WTC11 (cell line): ENCODE results near the gene PSMG2. TPM values are rescaled to one million over a fixed set of nuclear protein-coding genes. Genes with fewer than 3 reads are reported as not detected.

Experiments
- ATAC-seq: fragments of 200-7000 bp; cut with Tn5 transposase; 2 replicates; pipeline ENCODE4 v1.10.0; 2021; ENCODE audit warnings: mild to moderate bottlenecking, moderate library complexity
- CTCF ChIA-PET: fragments of 300-600 bp; sonication (Branson Sonifier 250); formaldehyde crosslinking; loops from one replicate; lab custom pipeline; 2021; ENCODE audit warnings: antibody characterized with exemption; lab: Charles Lee
- POLR2A ChIA-PET: fragments of 350-600 bp; sonication (Branson Sonifier 250); formaldehyde crosslinking; loops from one replicate; lab custom pipeline; 2021; ENCODE audit warnings: antibody characterized with exemption; lab: Charles Lee
- DNase-seq: peaks from one replicate; pipeline ENCODE4 v3.0.0; 2021; ENCODE audit warnings: low spot score
- H3K27ac Mint-ChIP-seq: 2 replicates; pipeline ENCODE4 v1.8.0; 2021; ENCODE audit warnings: mixed read lengths
- H3K27me3 Mint-ChIP-seq: 2 replicates; pipeline ENCODE4 v1.8.0; 2021; ENCODE audit warnings: low read depth, mild to moderate bottlenecking, moderate library complexity, mixed read lengths
- H3K36me3 Mint-ChIP-seq: 2 replicates; pipeline ENCODE4 v1.8.0; 2021; ENCODE audit warnings: mixed read lengths
- H3K4me1 Mint-ChIP-seq: 2 replicates; pipeline ENCODE4 v1.8.0; 2022; ENCODE audit warnings: mixed read lengths
- H3K4me3 Mint-ChIP-seq: 2 replicates; pipeline ENCODE4 v1.8.0; 2021; ENCODE audit warnings: mild to moderate bottlenecking, moderate library complexity, mixed read lengths
- H3K9me3 Mint-ChIP-seq: 2 replicates; pipeline ENCODE4 v1.8.0; 2021; ENCODE audit warnings: mixed read lengths
- E2F5 ChIP-seq: sonication (generic); formaldehyde crosslinking; IDR thresholded peaks from 2 replicates; pipeline ENCODE4 v1.8.1; 2022; ENCODE audit warnings: mild to moderate bottlenecking, moderate library complexity, missing genetic modification reagents
- NFATC4 ChIP-seq: fragments of 250-450 bp; sonication (Bioruptor Pico); IDR thresholded peaks from 2 replicates; pipeline ENCODE4 v1.9.0; 2021; ENCODE audit warnings: mild to moderate bottlenecking
- PRRX2 ChIP-seq: fragments of 250-450 bp; sonication (Bioruptor Pico); IDR thresholded peaks from 2 replicates; pipeline ENCODE4 v1.8.0; 2021; ENCODE audit warnings: mild to moderate bottlenecking
- SMAD3 ChIP-seq: sonication (generic); formaldehyde crosslinking; IDR thresholded peaks from 2 replicates; pipeline ENCODE4 v1.8.0; 2022; ENCODE audit warnings: missing genetic modification reagents, mild to moderate bottlenecking, borderline replicate concordance
- SMAD4 ChIP-seq: sonication (generic); formaldehyde crosslinking; IDR thresholded peaks from 2 replicates; pipeline ENCODE4 v1.8.0; 2022; ENCODE audit warnings: mild to moderate bottlenecking, missing genetic modification reagents
- TCF7 ChIP-seq: sonication (generic); formaldehyde crosslinking; IDR thresholded peaks from 2 replicates; pipeline ENCODE4 v1.8.0; 2022; ENCODE audit warnings: mild to moderate bottlenecking, low read depth, missing genetic modification reagents, moderate library complexity
- ZNF121 ChIP-seq: sonication (generic); formaldehyde crosslinking; IDR thresholded peaks from 2 replicates; pipeline ENCODE4 v1.8.0; 2023; ENCODE audit warnings: missing genetic modification reagents
- ZNF396 ChIP-seq: fragments of 250-450 bp; sonication (Bioruptor Pico); IDR thresholded peaks from 2 replicates; pipeline ENCODE4 v1.8.0; 2021; ENCODE audit warnings: mild to moderate bottlenecking, moderate library complexity, borderline replicate concordance
- total RNA-seq: library from RNA; stranded (reverse); gene quantifications from 3 replicates; pipeline ENCODE4 v1.2.3, GENCODE V29; 2021
- TF ChIP-seq, protein P1 (sequence below): fragments of 250-450 bp; sonication (Bioruptor Pico); IDR thresholded peaks from 2 replicates; pipeline ENCODE4 v1.8.0; 2021; ENCODE audit warnings: mild to moderate bottlenecking
- TF ChIP-seq, protein P2 (sequence below): fragments of 250-450 bp; sonication (Bioruptor Pico); conservative IDR thresholded peaks from 2 replicates; pipeline ENCODE4 v1.9.0; 2021; ENCODE audit warnings: mild to moderate bottlenecking
- TF ChIP-seq, protein P3 (sequence below): sonication (generic); formaldehyde crosslinking; IDR thresholded peaks from 2 replicates; pipeline ENCODE4 v1.8.1; 2023; ENCODE audit warnings: mild to moderate bottlenecking, missing genetic modification reagents
- TF ChIP-seq, protein P4 (sequence below): sonication (generic); formaldehyde crosslinking; IDR thresholded peaks from 2 replicates; pipeline ENCODE4 v1.8.1; 2022; ENCODE audit warnings: low read depth, mild to moderate bottlenecking, moderate library complexity, missing genetic modification reagents, borderline replicate concordance
- TF ChIP-seq, protein P5 (sequence below): sonication (generic); formaldehyde crosslinking; IDR thresholded peaks from 2 replicates; pipeline ENCODE4 v1.8.1; 2022; ENCODE audit warnings: low read depth, missing genetic modification reagents, borderline replicate concordance
- TF ChIP-seq, protein P6 (sequence below): sonication (generic); formaldehyde crosslinking; IDR thresholded peaks from 2 replicates; pipeline ENCODE4 v1.8.0; 2023; ENCODE audit warnings: mild to moderate bottlenecking, missing genetic modification reagents
- TF ChIP-seq, protein P7 (sequence below): sonication (generic); formaldehyde crosslinking; IDR thresholded peaks from 2 replicates; pipeline ENCODE4 v1.8.1; 2023; ENCODE audit warnings: mild to moderate bottlenecking, missing genetic modification reagents, borderline replicate concordance

Gene PSMG2
- total RNA-seq, 1 experiment from 2014 or later = 78.9 TPM

DNA sequence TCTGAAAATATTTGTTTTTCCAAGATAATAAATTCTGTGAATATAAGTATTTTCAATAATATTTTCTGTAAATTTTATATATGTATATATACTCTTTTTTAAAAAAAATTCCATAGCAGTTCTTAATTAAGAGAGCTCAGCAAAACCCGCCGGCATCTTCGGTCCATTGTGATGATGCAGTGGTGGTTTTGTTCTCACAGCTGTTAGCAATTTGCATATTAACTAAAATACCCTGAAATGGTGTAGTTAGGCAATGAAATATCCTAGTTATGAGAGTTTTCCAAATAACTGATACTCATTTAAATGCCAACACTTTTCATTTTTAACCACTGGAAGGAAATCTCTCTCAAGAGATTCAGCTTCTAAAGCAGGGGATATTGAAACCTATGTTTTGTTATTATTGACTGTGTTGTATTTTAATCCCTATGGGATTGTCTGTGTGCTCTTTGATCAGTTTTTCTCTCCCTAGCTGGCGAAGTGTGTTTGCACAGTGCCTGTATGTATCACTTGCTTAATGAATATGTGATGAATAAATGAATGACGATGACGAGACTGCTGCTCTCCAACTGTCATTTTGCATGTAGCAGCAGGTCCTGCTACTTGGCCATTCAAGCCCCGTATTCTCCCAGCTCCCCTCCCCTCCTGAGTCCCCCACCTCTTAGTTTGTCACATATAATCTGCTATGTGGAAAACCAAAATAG lies 42.4 kb downstream of the PSMG2 start:
- DNase-seq (no peak), ATAC-seq (no peak)
- Mint-ChIP-seq H3K4me3 (no peak overlapping the region), H3K36me3 (no peaks in the 10 kb centered on the region), H3K4me1 (no peaks in the 10 kb centered on the region), H3K27ac (no peak overlapping the region), H3K27me3 (no peaks in the 10 kb centered on the region), H3K9me3 (peaks cover 3% of the 10 kb centered on the region; the same call in 1 of the 2 replicates)
- CTCF ChIA-PET = interaction anchor here (1.1 to 2.7 kb wide), 4 partner anchors 22 to 189 kb away, joined by 3 to 22 read pairs (median 8); no protein-coding TSS in a partner anchor
- POLR2A ChIA-PET = no interaction called here
- TF ChIP-seq, protein P1, sequence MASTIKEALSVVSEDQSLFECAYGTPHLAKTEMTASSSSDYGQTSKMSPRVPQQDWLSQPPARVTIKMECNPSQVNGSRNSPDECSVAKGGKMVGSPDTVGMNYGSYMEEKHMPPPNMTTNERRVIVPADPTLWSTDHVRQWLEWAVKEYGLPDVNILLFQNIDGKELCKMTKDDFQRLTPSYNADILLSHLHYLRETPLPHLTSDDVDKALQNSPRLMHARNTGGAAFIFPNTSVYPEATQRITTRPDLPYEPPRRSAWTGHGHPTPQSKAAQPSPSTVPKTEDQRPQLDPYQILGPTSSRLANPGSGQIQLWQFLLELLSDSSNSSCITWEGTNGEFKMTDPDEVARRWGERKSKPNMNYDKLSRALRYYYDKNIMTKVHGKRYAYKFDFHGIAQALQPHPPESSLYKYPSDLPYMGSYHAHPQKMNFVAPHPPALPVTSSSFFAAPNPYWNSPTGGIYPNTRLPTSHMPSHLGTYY (CRISPR knock-in tag) = no peak
- TF ChIP-seq, protein P2, sequence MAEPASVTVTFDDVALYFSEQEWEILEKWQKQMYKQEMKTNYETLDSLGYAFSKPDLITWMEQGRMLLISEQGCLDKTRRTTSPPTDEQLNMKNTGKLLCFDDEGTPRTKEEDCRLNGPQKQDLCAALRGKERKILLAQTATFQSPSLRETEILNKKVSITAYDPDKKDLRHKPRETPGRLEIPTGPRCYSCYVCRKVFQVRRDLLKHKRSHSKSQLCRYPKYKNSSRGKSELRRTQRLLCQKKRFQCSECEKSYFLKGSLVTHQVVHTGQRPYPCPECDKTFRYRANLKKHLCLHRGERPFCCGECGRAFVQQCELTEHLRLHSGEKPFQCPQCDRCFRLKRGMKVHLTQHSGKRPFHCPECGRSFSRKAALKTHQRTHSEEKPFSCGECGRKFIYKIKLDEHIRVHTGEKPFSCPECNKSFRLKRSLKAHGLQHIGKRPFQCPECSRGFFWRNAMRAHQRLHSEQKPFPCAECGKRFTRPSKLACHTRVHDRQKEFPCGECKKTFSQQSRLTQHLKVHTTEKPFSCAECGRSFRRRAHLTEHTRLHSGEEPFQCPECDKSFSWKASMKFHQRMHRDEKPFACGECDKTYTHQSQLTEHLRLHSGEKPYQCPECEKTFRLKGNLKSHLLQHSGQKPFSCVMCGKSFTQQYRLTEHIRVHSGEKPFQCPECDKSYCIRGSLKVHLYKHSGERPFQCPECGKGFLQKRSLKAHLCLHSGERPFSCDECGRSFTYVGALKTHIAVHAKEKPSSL (CRISPR knock-in tag) = no peak
- TF ChIP-seq PRRX2 (CRISPR knock-in tag) = no peak
- no peak for TF ChIP-seq SMAD4
- no peak for TF ChIP-seq ZNF396 (CRISPR knock-in tag)
- TF ChIP-seq NFATC4 (CRISPR knock-in tag) = no peak
- TF ChIP-seq, protein P3, sequence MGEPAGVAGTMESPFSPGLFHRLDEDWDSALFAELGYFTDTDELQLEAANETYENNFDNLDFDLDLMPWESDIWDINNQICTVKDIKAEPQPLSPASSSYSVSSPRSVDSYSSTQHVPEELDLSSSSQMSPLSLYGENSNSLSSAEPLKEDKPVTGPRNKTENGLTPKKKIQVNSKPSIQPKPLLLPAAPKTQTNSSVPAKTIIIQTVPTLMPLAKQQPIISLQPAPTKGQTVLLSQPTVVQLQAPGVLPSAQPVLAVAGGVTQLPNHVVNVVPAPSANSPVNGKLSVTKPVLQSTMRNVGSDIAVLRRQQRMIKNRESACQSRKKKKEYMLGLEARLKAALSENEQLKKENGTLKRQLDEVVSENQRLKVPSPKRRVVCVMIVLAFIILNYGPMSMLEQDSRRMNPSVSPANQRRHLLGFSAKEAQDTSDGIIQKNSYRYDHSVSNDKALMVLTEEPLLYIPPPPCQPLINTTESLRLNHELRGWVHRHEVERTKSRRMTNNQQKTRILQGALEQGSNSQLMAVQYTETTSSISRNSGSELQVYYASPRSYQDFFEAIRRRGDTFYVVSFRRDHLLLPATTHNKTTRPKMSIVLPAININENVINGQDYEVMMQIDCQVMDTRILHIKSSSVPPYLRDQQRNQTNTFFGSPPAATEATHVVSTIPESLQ = no peak
- TF ChIP-seq TCF7 = no peak
- TF ChIP-seq E2F5 (CRISPR knock-in tag) = no peak
- TF ChIP-seq, protein P4, sequence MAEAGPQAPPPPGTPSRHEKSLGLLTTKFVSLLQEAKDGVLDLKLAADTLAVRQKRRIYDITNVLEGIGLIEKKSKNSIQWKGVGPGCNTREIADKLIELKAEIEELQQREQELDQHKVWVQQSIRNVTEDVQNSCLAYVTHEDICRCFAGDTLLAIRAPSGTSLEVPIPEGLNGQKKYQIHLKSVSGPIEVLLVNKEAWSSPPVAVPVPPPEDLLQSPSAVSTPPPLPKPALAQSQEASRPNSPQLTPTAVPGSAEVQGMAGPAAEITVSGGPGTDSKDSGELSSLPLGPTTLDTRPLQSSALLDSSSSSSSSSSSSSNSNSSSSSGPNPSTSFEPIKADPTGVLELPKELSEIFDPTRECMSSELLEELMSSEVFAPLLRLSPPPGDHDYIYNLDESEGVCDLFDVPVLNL = no peak

- ChIA-PET POLR2A (no interaction called here), CTCF (interaction anchor here (1.4 kb wide), 1 partner anchor 19 kb away, joined by 5 read pairs; no protein-coding TSS in a partner anchor)
- Mint-ChIP-seq H3K9me3 (no peaks in the 10 kb centered on the region), H3K4me3 (no peak overlapping the region), H3K27ac (no peak overlapping the region), H3K36me3 (no peaks in the 10 kb centered on the region), H3K27me3 (no peaks in the 10 kb centered on the region), H3K4me1 (no peaks in the 10 kb centered on the region)
- no peak for ATAC-seq
- DNase-seq = no peak
- no peak for TF ChIP-seq SMAD3 (CRISPR knock-in tag)
- TF ChIP-seq, protein P5, sequence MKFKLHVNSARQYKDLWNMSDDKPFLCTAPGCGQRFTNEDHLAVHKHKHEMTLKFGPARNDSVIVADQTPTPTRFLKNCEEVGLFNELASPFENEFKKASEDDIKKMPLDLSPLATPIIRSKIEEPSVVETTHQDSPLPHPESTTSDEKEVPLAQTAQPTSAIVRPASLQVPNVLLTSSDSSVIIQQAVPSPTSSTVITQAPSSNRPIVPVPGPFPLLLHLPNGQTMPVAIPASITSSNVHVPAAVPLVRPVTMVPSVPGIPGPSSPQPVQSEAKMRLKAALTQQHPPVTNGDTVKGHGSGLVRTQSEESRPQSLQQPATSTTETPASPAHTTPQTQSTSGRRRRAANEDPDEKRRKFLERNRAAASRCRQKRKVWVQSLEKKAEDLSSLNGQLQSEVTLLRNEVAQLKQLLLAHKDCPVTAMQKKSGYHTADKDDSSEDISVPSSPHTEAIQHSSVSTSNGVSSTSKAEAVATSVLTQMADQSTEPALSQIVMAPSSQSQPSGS (CRISPR knock-in tag) = no peak
- TF ChIP-seq, protein P6, sequence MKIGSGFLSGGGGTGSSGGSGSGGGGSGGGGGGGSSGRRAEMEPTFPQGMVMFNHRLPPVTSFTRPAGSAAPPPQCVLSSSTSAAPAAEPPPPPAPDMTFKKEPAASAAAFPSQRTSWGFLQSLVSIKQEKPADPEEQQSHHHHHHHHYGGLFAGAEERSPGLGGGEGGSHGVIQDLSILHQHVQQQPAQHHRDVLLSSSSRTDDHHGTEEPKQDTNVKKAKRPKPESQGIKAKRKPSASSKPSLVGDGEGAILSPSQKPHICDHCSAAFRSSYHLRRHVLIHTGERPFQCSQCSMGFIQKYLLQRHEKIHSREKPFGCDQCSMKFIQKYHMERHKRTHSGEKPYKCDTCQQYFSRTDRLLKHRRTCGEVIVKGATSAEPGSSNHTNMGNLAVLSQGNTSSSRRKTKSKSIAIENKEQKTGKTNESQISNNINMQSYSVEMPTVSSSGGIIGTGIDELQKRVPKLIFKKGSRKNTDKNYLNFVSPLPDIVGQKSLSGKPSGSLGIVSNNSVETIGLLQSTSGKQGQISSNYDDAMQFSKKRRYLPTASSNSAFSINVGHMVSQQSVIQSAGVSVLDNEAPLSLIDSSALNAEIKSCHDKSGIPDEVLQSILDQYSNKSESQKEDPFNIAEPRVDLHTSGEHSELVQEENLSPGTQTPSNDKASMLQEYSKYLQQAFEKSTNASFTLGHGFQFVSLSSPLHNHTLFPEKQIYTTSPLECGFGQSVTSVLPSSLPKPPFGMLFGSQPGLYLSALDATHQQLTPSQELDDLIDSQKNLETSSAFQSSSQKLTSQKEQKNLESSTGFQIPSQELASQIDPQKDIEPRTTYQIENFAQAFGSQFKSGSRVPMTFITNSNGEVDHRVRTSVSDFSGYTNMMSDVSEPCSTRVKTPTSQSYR (CRISPR knock-in tag) = no peak
- peak; percentile 35; the same call in 1 of the 2 replicates for TF ChIP-seq ZNF121 (CRISPR knock-in tag)
- TF ChIP-seq, protein P7, sequence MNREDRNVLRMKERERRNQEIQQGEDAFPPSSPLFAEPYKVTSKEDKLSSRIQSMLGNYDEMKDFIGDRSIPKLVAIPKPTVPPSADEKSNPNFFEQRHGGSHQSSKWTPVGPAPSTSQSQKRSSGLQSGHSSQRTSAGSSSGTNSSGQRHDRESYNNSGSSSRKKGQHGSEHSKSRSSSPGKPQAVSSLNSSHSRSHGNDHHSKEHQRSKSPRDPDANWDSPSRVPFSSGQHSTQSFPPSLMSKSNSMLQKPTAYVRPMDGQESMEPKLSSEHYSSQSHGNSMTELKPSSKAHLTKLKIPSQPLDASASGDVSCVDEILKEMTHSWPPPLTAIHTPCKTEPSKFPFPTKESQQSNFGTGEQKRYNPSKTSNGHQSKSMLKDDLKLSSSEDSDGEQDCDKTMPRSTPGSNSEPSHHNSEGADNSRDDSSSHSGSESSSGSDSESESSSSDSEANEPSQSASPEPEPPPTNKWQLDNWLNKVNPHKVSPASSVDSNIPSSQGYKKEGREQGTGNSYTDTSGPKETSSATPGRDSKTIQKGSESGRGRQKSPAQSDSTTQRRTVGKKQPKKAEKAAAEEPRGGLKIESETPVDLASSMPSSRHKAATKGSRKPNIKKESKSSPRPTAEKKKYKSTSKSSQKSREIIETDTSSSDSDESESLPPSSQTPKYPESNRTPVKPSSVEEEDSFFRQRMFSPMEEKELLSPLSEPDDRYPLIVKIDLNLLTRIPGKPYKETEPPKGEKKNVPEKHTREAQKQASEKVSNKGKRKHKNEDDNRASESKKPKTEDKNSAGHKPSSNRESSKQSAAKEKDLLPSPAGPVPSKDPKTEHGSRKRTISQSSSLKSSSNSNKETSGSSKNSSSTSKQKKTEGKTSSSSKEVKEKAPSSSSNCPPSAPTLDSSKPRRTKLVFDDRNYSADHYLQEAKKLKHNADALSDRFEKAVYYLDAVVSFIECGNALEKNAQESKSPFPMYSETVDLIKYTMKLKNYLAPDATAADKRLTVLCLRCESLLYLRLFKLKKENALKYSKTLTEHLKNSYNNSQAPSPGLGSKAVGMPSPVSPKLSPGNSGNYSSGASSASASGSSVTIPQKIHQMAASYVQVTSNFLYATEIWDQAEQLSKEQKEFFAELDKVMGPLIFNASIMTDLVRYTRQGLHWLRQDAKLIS (CRISPR knock-in tag) = no peak
Observed at GRCh38 chr18:12747530-12748315, 44.9 kb downstream of the PSMG2 start.
